HG02759 (cell line): Measurements from ENCODE around the gene KCTD5.
"Not testable (repeated sequence)": the region's sequence is repeated elsewhere in the genome, so short reads cannot be mapped to it uniquely, and the experiment has no call there.

Source experiments
- ATAC-seq: cut with Tn5 transposase; IDR thresholded peaks from one replicate; pipeline ENCODE4 v1.9.1; 2021; ENCODE audit warnings: mild to moderate bottlenecking, moderate library complexity; ENCODE audit not compliant: unreplicated experiment

KCTD5 gene

DNA sequence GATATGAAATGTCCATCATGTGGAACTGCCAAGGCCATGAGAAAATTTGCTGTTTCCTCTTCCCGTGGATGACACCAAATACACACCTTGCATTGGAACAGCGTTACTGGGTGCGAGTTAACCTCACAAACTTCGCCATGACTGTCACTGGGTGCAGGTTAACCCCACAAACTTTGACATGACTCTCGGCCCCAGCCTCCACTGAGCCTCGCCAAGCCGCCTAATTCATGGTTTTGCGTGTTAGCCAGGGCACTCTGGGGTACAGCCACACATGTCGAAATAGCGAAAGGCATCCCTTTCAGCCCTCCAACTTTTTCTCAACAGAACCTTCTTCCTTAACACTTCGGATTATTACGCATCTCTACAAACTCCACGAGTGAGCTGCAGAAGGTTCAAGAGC lies 10.6 kb upstream of the KCTD5 start:
- ATAC-seq, result no peak

DNA sequence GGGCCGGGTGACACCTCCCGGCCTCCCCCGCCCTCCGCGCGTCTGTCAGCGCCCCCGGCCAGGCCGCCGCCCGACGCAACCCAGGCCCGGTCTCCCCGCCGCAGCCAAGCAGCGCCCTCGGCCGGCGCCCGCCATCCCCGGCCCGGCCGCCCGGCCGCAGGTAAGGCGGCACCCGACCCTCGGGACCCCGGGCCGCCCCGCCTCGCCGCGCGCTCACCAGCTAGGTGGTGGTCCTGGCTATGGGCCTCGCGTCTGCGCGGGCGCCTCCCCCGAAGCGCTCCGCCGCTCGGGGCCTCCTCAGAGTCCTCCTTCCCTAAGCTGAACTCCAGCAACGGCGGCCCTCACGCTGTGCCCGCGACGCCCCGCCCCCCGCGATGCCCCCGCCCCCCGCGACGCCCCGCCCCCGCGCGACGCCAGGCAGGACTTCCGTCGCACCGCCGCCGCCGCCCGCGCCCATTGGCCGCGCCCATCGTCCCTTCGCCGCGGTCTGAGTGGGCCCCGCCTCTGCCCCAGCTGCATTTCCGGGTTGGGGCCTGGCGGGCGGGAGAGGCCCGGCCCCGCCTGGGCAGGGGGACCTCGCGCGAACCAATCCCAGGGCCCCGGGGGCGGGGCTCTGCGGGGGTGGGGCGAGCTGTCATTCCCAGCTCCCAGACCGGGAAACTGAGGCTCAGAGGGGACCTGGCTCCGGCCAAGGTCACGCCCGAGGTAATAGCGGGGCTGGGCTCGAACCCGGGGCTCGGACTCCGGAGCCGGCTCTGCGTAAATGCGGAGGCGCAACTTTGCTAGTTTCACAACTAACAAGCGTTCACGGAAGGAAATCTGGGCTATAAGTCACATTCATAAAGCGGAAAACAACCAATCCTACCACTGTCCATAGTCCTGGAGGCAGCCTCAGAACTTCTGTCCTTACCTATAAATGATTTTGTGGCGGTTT lies 9.0 kb upstream of the KCTD5 start:
- ATAC-seq, result peak; percentile 92

DNA sequence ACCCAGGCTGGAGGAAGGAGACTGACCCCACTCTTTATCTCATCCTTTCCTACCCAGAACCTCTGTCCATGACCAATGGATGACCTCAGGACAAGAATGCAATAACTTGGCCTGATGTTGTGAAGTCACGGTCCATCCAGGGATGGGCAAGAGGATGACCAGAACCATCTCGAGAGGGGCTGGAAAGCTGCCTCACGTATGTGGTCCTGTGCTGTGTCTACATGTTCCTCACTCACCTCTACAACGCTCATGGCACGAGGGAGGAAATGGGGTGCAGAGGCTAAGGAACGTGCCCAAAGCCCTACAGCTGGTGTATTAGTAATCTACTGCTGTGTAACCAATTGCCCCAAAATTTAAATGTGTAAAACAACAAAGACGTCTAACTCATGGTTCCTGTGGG lies 7.3 kb upstream of the KCTD5 start:
- no peak for ATAC-seq

DNA sequence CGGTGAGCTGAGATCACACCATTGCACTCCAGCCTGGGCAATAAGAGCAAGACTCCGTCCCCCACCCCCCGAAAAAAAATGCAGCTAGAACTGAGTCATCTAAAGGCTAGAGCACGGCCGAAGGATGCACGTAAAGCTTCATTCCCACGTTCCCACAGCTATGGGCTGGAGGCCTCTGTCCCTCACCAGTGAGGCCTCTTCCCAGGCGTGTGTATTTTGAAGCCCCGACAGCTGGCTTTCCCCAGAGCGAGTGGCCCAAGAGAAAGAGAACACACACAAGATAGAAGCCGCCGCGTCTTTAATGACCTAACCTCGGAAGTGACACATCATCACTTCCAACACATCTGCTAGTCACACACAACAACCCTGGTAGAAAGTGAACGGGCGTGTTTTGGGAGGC lies 6.6 kb upstream of the KCTD5 start:
- no peak for ATAC-seq

DNA sequence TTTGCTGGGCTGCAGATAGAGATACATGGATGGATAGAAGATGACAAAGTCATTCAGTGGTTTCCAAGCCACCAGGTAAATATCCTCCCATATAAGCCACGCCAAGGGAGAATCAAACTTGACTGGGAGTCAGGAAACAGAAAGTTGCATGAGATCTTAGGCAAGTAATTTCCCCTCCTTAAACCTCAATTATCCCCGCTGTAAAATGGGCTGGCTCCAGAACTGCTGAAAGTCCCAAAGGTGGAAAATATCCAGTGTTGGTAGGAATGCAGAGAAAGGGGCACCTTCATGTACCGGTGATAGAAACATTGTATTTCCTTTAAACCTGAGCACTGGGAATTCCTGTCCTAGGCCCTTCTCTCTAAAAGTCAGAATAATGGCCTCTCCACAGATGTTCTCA lies 5.4 kb upstream of the KCTD5 start:
- ATAC-seq, result not testable (repeated sequence)

DNA sequence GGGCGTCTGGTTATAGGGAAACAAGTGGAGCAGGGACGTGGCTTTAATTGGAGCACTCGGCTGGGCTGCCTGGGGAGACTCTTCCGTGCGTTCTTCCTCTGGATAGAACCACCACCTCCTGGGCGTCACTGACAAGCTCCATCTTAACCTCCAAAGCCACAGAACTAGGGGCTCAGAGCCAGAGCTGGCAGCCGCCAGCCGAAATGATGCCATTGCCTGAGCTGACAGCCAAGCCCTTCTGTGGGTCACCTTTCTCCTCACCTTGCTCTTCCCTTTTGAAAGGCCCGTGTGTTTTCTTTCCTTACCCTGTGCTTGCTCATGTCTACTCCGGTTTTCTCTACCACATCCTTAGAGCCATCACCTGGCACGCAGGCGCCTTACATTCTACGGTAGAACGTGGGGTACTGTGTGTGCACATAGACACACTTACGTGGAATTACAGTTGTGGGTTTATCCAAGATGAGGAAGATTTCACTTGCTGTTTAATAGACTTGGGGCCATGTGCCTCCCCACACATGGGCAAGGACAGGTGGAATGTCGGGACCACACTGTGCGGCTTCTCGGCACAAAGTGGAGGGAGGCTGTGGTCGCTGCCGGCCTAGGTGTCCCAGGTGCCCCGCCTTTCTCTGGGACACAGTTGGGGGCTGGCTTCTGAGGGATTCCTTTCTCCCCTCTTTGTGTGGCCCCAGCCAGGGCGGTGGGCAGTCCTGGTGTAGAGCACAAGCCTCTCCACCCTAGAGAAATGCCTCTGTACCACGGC lies 3.9 kb upstream of the KCTD5 start:
- ATAC-seq, result not testable (repeated sequence)

DNA sequence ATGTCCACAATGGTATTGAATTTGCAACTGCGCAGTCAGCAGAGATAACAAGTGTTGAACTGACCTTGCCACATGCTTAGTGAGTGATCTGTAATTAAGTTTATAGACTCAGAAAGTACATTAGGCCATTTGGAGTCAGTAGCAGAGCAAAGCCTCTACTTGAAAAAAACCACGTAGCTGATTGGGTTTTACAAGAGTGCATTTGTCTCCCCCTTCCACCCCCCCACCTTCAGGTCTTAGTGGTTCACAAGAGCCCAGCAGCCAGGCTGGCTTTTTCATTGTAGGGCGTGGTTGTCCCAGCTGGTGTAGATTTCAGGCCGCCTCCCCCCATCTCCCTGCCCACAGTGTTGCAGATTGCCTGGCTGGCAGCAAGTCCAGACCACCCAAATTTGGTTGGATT lies 2.4 kb upstream of the KCTD5 start:
- ATAC-seq, result not testable (repeated sequence)

DNA sequence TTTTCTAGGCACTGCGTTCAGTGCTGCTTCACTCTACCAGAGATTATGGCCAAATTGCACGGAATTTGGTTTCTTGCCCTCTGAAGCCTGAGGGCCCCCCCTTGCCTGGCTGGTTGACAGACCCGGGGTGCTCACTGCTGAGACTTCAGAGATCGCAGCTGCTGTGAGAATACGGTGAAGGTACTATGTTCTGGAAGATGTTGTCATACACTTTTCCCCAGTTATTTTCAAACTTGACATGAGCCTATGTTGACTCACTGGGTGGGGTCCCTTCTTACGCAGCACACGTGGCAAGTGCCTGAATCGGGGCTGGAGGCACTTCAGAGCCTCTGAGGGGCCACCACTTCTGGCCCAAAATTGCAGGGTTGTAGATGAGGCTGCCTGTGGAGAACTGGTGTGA lies 2.0 kb upstream of the KCTD5 start:
- not testable (repeated sequence) for ATAC-seq

DNA sequence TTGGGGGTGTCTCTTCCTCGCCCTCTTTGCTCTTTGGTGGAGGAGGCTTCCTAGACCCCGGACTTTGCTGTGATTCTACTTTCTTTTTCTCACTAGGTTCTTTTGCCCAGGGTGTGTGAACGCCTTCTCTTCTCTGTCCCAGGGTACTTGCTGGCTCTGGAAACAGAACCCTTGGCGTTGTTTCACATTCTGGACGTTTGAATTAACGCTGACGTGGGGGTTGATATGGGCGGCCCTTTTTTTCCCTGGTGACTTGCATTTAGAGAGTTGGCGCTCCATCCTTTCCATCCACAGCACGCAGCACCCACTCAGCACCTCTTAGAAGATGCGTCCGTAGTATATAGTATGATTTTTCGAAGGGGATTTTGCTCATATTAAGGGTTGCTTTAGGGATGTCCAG lies 718 bp downstream of the KCTD5 start:
- not testable (repeated sequence) for ATAC-seq

DNA sequence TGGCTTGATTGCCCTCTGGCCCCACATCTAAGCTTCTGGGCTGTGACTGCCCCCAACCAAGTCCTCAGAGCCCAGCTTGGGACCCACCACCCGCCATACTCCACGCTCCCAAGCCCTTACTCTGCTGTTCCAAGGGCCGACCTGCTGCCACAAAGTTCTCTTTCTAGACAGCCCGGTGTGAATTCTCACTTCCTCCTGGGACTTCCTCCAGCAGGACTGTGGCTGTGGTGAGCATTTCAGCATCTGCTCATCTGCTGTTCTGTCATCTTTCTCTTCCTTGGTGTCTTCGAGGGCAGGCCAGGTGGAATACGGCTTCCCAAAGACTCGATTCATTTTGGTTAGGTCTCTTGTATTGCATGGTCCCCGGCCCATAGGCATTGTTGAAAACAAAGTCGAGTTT lies 3.8 kb downstream of the KCTD5 start:
- peak; percentile 37 for ATAC-seq

DNA sequence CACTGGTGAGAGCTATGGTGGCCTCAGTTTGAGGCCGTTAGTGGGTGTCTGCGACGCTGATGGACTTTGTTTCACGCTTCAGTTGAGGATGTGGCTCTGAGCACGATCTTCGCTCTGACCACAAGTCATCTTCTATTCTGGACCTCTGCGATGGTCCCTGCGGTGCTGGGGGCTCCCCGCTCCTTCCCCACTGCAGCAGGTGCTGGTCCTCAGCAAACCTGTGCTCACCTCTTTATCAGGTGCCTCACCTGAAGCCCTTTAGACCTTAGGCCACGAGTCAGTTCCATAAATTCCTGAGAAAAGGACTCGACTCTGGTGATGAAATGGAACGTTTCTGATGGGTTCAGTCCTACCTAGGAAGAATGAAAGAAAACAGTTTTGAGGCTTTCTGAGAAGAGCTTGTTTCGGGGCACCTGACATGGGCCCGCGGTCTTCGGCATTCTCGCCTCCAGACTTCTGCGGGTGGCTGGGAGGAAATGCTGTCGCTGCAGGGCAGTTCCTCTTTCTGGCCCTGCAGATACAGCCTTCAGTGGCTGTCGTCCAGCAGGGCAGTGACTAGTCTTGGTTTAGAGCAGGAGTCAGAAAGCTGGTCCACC lies 4.7 kb downstream of the KCTD5 start:
- ATAC-seq, result peak; percentile 51

DNA sequence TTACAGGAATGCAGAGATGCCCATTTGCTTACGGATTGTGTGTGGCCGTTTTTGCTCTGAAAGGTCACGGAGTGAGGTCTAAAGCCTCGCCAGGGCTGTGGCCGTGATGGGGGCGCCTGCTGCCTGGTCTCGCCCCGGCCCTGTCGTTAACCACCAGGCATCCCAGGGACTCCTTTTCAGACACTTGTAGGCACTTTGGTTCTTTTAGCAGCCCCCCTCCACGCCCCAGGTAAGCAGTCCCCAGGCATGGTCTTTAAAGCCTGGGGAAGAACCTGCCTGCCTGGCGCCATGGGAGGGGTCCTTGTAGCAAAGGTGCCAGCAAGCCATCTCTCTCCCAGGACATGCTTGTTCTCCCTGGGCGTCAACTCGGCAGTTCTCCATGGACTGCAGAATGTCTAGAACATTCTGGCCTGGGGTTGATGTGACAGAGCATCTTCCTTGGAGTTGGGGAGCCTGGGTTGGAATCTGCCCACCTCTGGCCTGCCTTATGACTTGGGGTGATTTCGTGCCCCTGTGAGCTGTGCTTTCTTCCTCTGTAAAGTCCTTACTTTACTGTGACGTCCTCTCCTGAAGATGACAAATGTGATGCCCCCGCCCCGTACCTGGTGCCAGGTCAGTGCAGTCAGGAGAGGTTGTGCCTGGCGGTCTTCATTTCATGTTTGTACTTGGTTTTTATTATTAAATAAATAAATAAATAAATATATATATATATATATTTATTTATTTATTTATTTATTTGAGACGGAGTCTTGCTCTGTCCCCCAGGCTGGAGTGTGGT lies 5.4 kb downstream of the KCTD5 start:
- no peak for ATAC-seq

DNA sequence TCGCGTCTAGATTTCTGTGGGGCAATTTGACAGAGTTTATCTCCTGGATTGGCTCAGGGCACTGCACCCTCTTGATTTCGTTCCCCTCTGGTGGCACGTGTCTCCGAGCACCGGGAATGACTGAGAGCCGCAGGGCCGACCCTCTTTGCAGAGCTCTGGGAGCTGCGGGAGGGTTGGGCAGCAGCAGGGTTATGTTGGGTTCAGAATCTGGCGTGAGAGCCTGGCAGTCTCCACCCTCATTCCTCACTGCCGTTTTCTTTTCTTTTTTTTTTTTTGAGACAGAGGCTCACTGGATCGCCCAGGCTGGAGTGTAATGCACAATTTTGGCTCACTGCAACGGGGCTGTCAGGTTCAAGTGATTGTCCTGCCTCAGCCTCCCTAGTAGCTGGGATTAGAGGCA lies 7.1 kb downstream of the KCTD5 start:
- not testable (repeated sequence) for ATAC-seq

DNA sequence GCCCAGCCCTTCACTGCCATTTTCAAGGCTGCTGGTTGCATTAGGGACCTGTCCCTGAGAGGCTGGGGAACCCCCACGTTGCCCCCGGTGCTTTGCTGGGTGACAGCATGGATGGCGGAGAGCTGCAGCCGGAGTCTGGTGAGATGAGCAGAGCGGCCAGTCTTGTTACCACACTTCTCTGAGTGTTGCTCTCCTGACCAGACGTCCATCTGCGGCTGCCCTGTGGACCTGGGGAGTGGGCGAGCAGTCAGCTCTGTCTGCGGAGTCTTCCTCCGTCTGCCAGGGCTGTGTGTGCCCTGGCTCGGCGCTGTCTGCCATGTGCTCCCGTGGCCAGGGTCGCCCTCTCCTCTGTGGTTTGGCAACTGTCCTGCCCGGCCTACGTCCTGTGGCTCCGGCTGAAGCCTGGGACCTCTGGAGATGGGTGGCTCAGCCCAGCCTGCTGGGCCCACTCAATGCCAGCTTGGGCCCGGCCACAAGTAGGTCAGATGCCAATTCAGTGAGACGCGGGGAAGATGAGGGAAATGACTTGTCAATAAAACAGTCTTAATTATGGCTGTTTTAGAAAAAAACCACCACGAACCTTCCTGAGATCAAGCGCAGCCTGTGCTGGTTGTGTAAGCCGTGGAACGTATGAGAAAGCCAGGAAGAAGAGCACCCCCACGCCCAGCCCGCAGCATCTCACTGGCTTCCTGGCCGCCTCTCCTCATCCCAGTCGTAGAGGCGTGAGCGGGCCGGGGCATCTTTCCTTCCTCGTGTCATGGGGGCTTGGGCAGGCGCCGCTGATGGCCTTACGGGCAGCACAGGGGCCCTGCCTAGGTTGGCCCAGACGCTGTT lies 7.9 kb downstream of the KCTD5 start:
- ATAC-seq, result no peak

DNA sequence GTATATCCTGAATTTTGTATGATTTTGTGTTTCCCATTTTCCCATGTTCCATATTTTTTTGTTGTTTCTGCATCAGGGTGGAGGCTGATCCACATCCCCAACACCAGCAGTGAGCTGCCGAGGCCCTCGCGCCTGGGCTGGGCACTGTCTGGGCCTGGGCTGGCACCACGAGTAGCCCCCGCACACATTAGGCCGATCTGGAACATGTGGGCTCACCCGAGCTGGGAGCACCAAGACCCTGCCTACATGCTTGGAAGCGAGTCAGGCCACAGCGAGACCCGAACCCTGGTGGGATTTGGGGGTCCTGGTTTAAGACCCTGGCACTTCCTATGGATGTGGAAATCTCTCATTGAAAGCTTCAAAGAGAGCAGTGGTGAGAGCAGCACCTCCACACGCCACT lies 8.5 kb downstream of the KCTD5 start:
- no peak for ATAC-seq

DNA sequence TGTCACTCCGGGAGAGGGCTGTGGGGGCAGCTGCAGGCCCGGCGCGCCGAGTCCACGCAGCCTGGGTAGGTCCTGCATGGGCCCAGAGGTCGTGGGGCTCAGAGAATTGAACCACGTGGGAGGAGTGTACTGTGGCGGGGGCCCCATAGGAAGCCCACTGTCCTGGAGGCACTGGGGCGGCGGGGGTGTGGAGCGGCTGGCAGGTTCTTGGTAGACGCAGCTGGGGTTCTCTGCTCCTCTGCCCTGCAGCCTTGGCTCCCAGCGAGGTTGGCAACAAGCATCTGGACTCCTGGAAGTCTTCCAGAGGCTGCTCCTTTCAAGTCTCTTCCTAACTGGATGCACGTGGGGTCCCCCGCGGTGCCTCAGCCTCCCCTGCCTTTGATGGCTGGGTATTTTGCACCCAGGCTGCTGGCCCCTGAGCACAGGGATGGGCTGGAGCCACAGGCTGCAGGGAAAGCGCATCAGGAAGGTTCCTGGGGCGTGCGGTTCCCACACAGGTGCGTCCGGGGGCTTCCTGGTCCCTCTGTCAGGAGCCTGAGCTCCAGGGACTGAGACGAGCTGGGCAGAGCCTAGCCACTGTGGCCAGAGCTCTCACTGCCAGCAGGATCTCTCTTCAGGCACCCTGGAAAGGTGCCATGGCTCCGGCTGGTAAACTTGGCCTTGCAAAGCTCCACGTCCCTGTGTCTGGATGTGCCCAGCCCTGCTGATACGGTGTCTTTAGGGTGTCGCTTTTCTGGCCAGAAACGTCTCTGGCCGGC lies 9.3 kb downstream of the KCTD5 start:
- no peak for ATAC-seq

DNA sequence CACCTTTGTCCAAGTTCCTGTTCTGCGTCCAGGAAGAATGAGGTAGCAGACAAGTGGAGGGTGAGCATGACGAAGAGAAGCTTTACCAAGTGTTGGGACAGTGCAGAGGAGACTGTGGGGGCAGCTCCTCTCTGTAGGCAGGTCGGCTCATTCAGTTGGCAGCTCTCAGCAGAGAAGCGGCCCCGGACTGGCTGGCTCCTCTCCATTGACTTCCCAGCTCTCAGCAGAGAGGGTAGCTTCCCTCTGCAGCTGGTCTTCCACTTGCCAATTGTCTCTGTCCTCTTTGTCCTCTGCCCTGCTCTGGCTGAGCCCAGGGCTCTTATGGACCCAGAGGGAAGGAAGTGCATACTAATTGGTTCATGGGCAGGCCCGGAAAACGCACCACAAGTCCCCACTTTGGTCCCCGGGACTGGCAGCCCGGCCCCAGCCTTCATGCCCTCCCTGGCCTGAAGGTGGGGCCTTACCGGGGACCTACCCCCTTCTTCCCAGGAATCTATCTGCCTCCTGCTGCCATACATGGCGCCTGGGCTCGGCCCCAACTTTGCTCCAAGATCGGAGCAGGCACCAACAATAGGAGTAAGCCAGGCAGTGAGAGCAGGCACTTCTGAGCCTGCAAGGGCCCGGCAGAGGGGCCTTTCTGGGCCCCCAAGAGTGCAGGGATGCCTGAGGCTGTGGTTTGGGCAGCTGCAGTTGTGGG lies 10.1 kb downstream of the KCTD5 start:
- no peak for ATAC-seq

DNA sequence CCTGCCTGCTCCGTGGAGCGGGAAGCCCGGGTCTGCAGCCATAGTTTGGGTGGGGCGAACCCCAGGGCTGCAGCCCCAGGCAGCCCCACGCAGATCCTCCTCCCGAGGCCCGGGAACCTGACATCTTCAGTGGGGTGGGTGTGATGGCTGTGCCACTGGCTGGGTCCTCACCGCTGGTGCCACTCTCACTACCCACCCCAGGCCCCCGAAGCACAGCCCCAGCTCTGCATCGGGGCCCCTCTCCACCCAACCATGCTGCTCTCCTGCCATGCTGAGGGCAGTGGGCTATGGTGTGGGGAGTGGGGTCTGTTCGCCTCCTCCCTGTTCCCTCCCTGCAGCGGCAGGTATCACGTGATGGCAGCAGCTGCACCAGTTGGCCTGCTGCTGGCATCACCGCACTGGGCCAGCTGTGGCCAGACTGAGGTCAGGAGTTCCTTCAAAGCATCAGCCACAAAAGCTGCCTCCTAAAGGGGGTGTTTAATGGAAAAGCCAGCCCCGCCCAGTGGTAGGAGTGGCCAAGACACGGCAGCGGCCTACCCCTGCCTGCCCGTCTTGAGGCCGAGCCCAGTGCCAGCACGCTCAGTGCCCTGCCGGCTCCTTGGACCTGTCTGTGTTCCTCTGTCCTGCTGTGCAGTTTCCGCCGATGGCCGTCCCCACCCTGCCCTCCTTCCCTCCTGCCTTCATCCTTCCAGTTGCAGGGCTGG lies 10.8 kb downstream of the KCTD5 start:
- ATAC-seq, result no peak
